GM19468 (cell line): ENCODE data around the gene ZNF670.
"Not testable (repeated sequence)": the region's sequence is repeated elsewhere in the genome, so short reads cannot be mapped to it uniquely, and the experiment has no call there.

Experiments
- ATAC-seq: cut with Tn5 transposase; IDR thresholded peaks from one replicate; pipeline ENCODE4 v1.9.1; 2021; ENCODE audit warnings: mild to moderate bottlenecking, moderate library complexity, moderate number of reproducible peaks; ENCODE audit not compliant: unreplicated experiment; ENCODE audit errors: extremely low read depth

The ZNF670 gene

DNA sequence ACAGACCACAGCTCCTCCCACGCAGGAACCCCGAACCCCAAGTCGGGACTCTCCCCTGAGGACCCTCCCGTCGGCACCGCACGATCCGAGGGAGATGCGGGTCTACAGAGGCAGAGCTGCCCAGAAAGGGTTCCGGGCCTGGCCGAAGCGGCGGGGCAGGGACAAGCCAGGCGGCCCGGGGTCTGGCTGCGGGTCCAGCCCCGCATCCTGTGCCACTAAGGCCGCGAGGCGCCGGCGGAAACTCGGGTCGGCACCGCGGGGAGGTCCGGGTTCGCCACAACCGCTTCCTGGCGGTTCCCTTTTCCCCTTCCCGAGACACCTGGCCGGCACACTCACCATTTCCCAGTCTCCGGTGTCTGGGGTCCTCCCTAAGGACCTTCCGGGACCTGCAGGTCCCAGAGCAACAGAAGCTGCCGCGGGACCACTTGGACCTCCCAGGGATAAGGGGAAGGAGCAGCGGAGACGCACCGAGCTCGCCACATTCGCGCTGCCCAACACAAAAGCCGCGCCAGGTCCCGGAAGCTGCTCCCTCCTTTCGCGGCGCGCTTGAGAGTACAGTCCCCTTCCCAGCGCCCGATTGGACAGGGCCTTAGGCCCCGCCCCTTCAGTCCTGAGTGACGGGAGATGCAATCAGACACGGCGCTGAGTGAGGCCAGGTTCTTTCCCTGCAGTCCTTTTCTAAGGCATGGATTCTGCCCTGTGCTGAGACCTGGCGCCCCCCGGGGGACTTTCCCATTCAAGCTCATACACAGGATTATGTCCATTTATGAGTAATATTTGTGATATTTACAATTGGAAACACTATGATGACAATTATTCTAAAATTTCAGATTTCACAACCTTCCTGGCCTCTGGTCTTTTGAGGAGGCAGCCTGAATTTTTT lies at the start of gene ZNF670:
Gene ZNF670, minus strand, starts transcription at position 554 of the 883 bp plus-strand sequence. Its CDS starts 215 bp downstream, at position 339.
- peak; percentile 96 for ATAC-seq

DNA sequence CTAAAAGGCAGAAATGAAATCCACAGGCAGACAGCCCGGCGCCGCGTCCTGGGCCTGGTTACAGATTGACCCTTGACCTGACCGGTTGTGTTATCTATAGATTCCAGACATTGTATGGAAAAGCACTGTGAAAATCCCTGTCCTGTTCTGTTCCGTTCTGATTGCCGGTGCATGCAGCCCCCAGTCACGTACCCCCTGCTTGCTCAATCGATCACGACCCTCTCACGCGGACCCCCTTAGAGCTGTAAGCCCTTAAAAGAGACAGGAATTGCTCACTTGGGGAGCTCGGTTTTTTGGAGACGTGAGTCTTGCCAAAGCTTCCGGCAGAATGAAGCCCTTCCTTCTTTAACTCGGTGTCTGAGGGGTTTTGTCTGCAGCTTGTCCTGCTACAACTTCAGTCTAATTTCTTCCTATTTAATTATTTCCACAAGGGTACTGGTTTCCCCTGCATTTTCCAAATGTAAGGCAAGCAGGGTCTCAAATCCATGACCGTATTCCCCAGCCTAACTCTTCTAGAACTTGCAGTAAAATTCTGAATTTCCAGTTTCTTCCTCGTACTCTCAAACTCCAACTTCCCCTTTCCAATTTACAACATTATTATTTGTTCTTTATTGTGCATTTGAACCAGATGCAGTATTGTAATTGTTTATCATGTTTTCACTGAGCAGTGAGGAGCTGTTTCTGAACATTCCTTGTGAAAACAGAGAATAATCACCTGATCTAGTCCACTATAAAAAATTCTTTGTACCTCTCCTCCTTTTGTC lies 49.1 kb upstream of the ZNF670 start:
- not testable (repeated sequence) for ATAC-seq

GRCh38 chr1:247126601-247127000 lies 48.0 kb upstream of the ZNF670 start:
- ATAC-seq, result peak; percentile 25

GRCh38 chr1:247126166-247126565 lies 47.6 kb upstream of the ZNF670 start:
- ATAC-seq, result peak; percentile 90

DNA sequence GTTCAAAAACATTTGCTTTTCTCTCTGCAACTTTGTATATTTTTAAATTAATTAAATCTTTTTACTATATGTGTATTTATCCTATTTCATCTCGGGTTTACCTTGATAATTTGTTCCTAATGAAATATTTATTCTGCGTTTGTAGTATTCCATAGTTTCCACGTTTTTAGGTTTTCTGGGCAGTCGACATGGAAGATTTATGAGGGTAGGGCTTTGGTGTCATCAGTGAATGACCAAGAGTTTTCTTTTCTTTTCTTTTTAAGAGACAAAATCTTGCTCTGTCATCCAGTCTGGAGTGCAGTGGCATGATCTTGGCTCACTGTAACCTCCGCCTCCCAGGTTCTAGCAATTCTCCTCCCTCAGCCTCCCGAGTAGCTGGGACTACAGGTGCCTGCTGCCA lies 42.8 kb upstream of the ZNF670 start:
- ATAC-seq, result no peak

DNA sequence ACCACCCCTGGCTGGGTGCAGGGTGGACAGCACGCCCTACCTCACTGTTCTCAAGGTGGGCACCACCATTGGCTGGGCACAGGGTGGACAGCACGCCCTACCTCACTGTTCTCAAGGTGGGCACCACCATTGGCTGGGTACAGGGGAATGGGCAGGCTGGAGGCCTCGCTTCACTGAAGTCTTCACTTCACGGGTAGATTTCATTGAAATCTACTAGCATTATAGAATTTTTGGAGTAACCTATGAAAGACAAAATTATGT lies 41.7 kb upstream of the ZNF670 start:
- ATAC-seq, result not testable (repeated sequence)

DNA sequence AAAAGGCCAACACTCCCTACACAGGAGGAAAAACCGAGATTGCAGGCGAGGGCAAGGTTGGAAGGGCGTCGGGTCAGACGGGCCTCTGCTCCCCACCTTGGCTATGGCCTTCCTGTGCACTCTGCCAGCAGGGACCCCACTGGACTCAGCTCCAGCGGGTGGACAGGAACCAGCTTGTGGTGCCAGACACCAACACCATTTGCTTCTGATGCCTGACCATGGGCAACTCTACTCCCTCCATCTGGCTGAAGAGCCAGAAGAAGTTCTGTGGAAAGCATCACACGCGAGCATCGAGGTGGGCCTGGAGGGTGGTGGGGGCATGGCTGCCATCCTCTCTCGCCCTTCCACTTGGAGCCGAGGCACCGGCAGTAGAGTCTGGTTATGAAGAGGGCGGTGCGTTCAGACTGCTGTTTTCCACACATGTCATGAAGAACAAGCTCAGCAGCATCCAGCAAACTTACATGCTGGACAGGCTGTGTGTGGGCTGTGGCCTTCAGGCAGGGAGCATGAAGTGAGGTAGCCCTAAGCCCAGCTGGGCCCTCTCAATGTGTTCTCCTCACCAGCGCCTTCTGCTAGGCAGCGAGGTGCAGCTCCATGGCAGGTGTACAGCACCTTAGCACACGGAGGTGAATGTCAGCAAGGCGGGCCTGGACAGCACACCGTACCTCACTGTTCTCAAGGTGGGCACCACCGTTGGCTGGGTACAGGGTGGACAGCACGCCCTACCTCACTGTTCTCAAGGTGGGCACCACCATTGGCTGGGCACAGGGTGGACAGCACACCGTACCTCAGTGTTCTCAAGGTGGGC lies 41.2 kb upstream of the ZNF670 start:
- no peak for ATAC-seq

GRCh38 chr1:247118946-247119446 lies 40.4 kb upstream of the ZNF670 start:
- ATAC-seq, result no peak

DNA sequence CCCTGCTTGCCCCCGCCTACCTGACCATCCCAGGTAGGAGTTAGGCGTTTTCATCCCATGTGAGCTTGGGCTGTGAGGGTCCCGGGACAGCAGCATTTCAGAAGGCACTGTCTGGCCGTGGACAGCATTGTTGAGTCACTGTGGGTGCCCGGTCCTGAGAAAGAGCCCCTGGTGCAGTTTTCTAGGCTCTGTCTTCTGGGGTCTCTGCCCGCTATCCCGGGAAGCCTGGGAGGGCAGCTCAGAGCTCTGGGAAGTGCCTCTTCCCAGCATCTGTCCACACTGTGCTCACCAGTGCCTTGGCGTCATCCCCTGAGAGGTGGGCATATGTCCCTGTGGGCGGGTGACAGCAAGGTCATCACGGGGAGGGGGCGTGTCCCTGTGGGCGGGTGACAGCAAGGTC lies 36.9 kb upstream of the ZNF670 start:
- ATAC-seq, result no peak

- no peak for ATAC-seq
Observed at GRCh38 chr1:247115141-247115510, 36.5 kb upstream of the ZNF670 start.

GRCh38 chr1:247114351-247115140 lies 35.9 kb upstream of the ZNF670 start:
- ATAC-seq, result no peak

DNA sequence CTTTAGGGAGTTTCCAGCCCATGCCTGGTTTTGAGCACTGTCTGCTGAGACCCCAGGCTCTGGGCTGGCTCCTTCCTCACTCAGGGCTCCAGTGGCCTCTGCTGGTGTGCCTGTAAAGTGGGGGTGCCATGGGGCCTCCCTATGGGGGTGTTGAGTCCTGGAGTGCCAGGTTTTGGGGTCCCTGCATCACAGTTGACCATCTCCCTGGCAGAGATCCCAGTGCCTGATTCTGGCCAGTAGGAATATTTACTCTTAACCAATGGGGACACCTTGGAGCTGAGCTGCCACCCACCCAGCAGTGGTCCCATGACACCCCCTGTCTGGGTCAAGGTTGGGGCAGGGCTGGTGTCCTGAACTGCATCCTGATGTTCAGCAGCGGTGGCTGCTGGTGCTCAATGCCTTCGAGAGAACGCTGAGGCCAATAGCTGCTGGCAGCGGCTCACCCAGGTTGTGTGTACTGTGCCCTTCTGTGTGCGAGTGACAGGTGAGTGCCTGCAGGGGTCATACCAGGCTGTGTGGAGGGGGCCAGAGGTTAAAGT lies 35.2 kb upstream of the ZNF670 start:
- no peak for ATAC-seq

- ATAC-seq, result no peak
Observed at GRCh38 chr1:247113094-247113497, 34.5 kb upstream of the ZNF670 start.

DNA sequence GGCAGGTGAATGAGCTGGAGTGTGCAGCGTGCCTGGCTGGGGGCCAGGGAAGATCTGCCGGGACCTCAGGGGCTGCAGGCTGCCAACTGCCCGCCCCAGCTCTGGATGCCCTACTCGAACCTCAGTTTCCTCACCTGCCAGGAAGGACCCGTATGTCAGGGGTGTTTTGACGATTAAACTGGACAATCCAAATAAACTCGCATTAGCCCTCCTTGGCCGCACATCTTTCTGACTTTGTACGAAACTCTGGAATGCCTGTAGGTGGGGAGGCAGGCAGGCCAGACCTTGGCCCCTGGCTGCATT lies 33.8 kb upstream of the ZNF670 start:
- no peak for ATAC-seq

DNA sequence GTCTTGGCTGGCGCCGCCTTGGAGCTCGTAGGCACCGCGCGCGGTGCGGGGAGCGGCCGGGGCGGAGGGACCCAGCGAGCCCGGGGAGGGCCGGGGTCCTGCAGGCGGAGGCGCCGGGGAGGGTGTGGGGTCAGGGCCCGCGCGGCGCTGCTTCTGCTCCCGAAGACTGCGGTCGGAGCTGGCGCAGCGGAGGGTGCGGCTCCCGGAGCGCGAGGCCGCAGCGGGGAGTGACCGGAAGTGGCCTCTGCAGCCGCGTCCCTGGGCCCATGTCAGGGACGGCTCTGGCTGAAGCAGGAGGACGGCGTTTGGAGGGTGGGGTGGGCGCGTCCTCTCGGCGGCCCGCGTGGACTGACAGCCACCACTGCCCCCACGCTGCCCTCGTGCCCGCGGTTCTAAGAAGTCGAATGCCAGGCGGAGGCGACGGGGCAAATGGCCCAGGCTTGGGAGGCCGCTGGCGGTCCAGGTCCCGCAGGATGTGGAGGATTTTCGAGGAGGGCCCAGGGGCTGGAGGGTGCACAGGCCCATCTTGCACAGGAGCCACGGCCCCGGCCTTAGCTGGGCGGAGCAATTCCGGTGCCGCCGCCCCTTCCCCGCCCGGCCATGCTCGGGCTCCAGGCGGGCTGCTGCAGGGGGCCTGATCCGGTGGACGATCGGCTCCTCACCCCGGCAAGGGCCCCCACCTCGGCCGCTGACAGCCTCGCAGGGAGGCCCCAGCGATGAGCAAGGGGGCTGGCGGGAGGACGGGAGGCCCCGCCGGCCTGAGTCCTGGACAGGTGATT lies 33.3 kb upstream of the ZNF670 start:
- ATAC-seq, result no peak

GRCh38 chr1:247111259-247111699 lies 32.7 kb upstream of the ZNF670 start:
- ATAC-seq, result no peak

DNA sequence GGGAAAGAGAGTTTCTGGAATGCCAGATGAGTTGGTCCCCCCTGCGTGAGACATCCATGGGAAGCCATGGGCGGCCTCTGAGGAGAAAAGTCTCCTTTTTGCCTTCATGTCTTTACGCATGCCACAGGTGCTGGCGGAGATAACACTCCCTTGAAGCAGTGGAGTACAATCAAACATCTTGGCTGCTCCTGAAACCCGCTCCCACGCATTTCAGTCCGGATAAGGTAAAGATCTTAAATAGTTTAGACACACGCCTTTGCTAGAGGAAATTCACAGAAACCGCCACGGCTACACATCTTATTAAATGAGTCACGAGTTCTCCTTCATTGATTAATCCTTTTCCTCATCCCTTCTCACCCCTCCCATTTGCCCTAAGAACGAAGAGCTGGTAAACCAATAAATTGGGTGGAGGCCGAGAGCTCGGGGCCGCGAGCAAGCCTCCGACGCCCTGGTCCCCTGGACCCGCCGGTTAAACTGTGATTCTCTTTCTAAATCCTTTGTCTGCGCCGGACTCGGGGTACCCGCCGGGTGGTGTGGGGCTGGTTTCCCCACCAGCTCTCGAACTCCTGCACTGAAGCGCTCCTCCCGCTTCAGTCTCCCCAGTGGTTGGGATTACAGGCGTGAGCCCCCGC lies 32.1 kb upstream of the ZNF670 start:
- ATAC-seq, result no peak

- no peak for ATAC-seq
Observed at GRCh38 chr1:247107694-247108093, 29.1 kb upstream of the ZNF670 start.
